A549 (cell line): ENCODE data around the gene PEX3.

ENCODE experiments used
- BHLHE40 ChIP-seq: IDR thresholded peaks from 2 replicates; pipeline ENCODE4 v1.6.1; 2012; ENCODE audit warnings: low read depth, low read length, inconsistent platforms
- CHD2 ChIP-seq: fragments of 150-350 bp; IDR thresholded peaks from 2 replicates; pipeline ENCODE4 v1.6.1; 2014; ENCODE audit warnings: low read length; ENCODE audit not compliant: partially characterized antibody
- JUN ChIP-seq, 2 experiments: fragments of >200 bp; sonication (Bioruptor Twin); formaldehyde crosslinking; IDR thresholded peaks; 2 replicates in 1 of 2; 3 replicates in 1 of 2; pipeline ENCODE4 v1.6.1; 2016 to 2017
- JUNB ChIP-seq: fragments of >200 bp; sonication (Bioruptor Twin); formaldehyde crosslinking; IDR thresholded peaks from 2 replicates; pipeline ENCODE4 v1.6.1; 2016
- KDM1A ChIP-seq: fragments of 200-600 bp; sonication (generic); IDR thresholded peaks from 2 replicates; pipeline ENCODE4 v1.6.1; 2016; ENCODE audit warnings: low read depth, mild to moderate bottlenecking
- MAFK ChIP-seq: fragments of 450-650 bp; IDR thresholded peaks from 2 replicates; pipeline ENCODE4 v1.6.1; 2014; ENCODE audit not compliant: partially characterized antibody
- POLR2A ChIP-seq: IDR thresholded peaks from 2 replicates; pipeline ENCODE4 v1.6.1; 2012; ENCODE audit warnings: mild to moderate bottlenecking, low read length
- RAD21 ChIP-seq, 2 experiments: fragments of >200 bp in 1 of 2; sonication (Bioruptor Twin) in 1 of 2; formaldehyde crosslinking in 1 of 2; IDR thresholded peaks in 1 of 2; conservative IDR thresholded peaks in 1 of 2; 2 replicates in 1 of 2; 3 replicates in 1 of 2; pipeline ENCODE4 v1.6.1; 2012 to 2018; ENCODE audit warnings: inconsistent platforms in 1 of 2
- ZNF302 ChIP-seq: fragments of 250-450 bp; sonication (Bioruptor Pico); IDR thresholded peaks from 2 replicates; pipeline ENCODE4 v1.9.0; 2021; ENCODE audit warnings: inconsistent platforms, mild to moderate bottlenecking, moderate library complexity
- TF ChIP-seq, protein P1 (sequence below): fragments of >200 bp; sonication (Bioruptor Twin); formaldehyde crosslinking; IDR thresholded peaks from 3 replicates; pipeline ENCODE4 v1.5.1; 2016

DNA sequence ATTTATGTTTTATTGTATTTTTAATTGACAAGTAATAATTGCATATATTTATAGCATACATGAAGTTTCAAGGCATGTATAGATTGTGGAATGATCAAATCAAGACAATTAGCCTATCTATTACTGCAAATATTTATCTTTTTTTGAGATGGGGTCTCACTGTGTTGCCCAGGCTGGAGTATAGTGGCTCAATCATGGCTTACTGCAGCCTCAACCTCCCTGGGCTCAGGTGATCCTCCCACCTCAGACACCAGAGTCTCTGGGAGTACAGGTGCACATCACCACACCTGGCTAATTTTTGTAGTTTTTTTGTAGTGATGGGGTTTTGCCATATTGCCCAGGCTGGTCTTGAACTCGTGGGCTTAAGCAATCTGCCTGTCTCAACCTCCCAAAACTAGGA lies 77.1 kb downstream of the PEX3 start:
- TF ChIP-seq CHD2 (no peak), ZNF302 (CRISPR knock-in tag) (no peak), RAD21 (conservative IDR thresholded peaks at IDR 0.05 in 1 of 2, IDR thresholded peaks at IDR 0.05 in 1 of 2) (no peak), MAFK (no peak), JUN (IDR thresholded peaks at IDR 0.05) (no peak), BHLHE40 (no peak), JUNB (no peak), KDM1A (no peak), POLR2A (no peak)
- TF ChIP-seq, protein P1, sequence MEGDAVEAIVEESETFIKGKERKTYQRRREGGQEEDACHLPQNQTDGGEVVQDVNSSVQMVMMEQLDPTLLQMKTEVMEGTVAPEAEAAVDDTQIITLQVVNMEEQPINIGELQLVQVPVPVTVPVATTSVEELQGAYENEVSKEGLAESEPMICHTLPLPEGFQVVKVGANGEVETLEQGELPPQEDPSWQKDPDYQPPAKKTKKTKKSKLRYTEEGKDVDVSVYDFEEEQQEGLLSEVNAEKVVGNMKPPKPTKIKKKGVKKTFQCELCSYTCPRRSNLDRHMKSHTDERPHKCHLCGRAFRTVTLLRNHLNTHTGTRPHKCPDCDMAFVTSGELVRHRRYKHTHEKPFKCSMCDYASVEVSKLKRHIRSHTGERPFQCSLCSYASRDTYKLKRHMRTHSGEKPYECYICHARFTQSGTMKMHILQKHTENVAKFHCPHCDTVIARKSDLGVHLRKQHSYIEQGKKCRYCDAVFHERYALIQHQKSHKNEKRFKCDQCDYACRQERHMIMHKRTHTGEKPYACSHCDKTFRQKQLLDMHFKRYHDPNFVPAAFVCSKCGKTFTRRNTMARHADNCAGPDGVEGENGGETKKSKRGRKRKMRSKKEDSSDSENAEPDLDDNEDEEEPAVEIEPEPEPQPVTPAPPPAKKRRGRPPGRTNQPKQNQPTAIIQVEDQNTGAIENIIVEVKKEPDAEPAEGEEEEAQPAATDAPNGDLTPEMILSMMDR = no peak
